HL-60/S4 (cell line): ENCODE measurements around the gene VWF.
"Not testable (repeated sequence)": the region's sequence is repeated elsewhere in the genome, so short reads cannot be mapped to it uniquely, and the experiment has no call there.

Experiments
- in situ Hi-C: fragments of 300-500 bp; cut with MboI; formaldehyde crosslinking; loops from 2 replicates; pipeline ENCODE4 v1.14.3; 2022; ENCODE audit warnings: low sequenced_read_pairs

The VWF gene

GRCh38 chr12:6106218-6106617, 18.3 kb downstream of the VWF start:
- in situ Hi-C loops, result no loop called here

GRCh38 chr12:6104842-6105241, 19.6 kb downstream of the VWF start:
- in situ Hi-C loops, result no loop called here

- in situ Hi-C loops, result no loop called here
These were observed 20.4 kb downstream of the VWF start for GRCh38 chr12:6104027-6104426.

GRCh38 chr12:6102021-6102420, 22.4 kb downstream of the VWF start:
- in situ Hi-C loops, result not testable (repeated sequence)

GRCh38 chr12:6099316-6099715, 25.2 kb downstream of the VWF start:
- in situ Hi-C loops, result no loop called here

DNA sequence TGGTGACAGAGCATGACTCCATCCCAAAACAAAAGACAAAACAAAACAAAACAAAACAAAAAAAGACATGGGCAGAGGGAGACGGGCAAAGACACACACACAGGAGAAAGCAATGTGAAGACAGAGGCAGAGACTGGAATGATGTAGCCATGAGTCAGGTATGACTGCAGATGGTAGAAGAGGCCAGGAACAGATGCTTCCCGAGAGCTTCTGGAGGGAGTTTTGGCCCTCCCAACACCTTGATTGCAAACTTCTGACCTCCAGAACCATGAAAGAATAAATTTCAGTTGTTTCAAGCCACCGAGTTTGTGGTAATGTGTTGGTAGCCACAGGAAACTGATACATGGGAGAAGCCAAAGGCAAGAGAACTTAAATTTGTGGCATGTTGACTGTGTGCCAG, 27.1 kb downstream of the VWF start:
- in situ Hi-C loops, result no loop called here

- in situ Hi-C loops, result no loop called here
These were observed 27.9 kb downstream of the VWF start for GRCh38 chr12:6096527-6096926.

DNA sequence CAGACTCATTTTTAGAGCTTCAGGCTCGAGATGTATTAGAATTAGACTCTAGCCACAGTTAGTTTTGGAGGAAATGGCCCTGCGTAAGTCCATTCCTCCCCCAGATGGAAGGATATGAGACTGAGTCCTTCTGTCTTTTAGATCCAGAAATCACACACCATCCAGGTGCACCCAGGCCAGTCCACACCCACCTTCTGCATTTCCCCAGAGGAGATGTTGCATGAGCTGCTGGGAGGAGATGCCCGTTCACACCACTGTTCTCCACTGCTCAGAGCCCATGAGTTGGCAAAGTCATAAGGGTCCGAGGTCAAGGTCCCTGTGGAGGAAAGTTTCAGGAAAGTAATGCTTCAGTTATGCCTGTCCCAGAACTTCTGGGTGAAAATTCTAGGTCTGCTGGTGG, 29.2 kb downstream of the VWF start:
- in situ Hi-C loops, result no loop called here

- in situ Hi-C loops, result no loop called here
These were observed 30.7 kb downstream of the VWF start for GRCh38 chr12:6093764-6094163.

GRCh38 chr12:6092784-6093722, 31.4 kb downstream of the VWF start:
- in situ Hi-C loops, result no loop called here

DNA sequence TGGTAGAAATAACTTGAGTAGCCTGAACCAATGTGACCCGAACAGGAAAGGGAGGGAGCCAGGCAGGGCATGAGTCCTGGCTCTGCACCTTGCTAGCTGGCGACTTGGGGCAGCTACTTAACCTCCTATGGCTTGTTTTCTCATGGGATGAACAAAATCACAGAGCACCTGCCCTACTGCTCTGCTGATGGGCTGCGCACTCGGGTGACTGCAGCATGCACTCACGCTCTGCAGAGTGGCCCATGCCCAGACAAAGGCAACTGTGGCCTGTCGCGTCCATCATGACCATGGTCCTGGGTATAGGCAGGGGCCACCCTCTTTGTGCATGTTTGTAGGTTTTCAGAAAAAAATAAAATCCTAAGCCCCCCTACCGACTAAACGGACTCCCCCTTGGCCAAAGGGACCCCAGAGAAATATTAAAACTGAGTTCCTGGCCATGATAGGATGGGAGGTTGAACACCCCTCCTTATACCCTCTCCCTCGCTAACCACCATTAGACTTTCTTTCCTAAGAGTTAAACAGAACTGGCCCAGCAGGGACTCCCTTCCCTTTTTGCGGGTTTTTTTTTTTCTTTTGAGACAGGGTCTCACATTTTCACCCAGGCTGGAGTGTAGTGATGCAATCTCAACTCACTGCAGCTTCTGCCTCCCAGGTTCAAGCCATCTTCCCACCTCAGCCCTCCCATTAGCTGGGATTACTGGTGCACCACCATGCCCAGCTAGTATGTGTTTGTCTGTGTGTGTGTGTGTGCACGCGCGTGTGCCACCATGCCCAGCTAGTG, 32.5 kb downstream of the VWF start:
- in situ Hi-C loops, result no loop called here

DNA sequence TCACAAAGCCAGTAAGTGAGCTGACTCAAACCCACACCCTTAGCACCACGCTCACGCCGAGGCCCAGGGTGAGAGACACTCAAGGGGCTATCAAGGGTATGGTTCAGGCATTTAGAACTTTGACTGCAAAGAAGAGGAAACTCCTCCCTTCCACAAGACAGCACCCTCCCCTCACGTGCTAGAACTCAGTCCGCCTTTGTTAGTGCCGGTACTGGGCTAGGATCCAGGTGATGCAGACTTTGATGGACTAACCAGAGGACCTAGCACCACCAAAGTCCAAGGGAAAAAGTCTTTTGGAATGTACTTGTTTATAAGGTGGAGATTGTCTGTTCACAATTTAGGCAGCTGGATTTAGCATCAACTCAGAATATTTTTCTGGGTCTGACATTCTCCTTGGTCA, 33.7 kb downstream of the VWF start:
- in situ Hi-C loops, result no loop called here

- in situ Hi-C loops, result no loop called here
These were observed 35.3 kb downstream of the VWF start for GRCh38 chr12:6088921-6089747.

DNA sequence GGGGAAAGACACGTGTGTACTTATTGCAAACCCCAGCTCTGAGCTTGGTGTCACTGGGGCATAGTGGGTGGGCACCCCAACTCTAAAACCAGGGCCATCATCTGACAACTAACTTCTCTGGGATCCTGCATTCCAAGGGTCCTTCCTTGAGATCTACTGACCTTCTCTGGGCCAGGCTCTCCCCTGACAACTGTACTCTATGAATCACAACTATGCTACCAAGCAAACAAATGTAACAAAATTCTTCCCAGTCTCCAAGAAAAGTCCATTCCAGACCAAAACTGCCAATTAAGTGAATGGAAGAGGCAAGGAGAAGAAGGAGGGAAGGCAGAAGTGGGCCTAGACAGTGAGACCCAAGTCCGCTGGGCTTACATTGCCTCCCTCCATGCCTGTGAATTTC, 38.2 kb downstream of the VWF start:
- in situ Hi-C loops, result no loop called here

GRCh38 chr12:6085841-6086240, 38.6 kb downstream of the VWF start:
- in situ Hi-C loops, result no loop called here

DNA sequence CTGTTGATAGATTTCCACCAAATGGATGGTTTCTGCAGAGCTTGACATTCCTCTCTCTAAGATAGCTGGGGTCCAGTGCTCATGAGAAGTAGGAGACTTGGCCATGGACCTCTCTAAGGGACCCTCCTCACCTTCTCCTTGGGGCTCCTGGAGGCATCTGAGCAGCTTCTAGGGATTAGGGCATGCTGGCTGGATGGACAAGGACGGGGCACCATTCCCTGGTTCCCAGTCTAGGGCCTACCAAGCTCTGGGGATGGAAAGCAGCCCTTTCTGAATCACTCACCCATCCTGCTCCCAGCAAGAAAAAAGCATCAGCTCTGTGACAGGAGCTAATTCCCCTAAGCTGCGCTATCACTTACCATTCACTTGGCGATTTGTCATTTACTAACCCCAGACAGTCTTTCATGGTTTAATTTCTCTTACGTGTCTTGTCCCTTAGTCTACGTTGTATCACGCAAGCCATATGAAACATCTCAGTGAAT, 39.5 kb downstream of the VWF start:
- in situ Hi-C loops, result no loop called here

- in situ Hi-C loops, result no loop called here
These were observed 40.1 kb downstream of the VWF start for GRCh38 chr12:6084261-6084968.

DNA sequence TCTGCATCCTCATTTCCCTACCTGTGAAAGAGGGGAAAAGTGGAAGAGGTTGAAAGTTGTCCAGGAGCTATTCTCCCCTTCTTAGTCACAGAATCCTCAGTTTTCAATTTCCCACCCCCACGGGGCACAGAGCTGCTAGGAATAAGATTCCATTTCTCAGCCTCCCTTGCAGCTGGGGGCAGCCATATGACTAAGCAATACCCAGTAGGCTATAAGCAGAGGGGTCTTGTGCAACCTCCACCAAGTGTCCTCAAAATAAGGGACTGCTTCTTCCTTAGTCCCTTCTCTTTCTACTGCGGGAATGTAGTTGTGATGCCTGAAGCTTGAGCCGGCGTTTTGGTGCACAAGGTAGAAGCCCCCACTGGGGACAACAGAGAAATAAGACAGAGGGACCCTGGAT, 40.9 kb downstream of the VWF start:
- in situ Hi-C loops, result no loop called here

DNA sequence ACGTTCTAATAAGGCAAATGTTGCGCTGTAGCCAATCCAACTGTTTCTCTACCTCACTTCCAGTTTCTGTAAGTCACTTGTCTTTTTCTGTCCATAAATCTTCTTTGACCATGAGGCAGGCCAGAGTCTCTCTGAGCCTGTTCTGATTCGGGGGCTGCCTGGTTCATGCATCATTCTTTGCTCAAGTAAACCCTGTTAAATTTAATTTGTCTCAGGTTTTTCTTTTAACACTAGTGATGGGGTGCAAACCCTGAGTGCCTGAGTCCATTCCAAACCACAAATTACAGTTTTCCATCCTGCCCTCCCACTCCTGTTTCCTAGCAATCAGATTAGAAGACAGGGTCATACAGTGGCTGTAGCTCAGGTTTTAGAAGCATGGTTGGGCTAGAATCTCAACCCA, 41.9 kb downstream of the VWF start:
- in situ Hi-C loops, result no loop called here
